GM12864 (cell line): Measurements from ENCODE around the gene CLSTN3.
A peak's percentile ranks its signal among the peaks of the same experiment; 100 is the strongest.

Experiments
- DNase-seq: peaks from one replicate; pipeline ENCODE4 v3.0.0-alpha.2; 2011; ENCODE audit warnings: low read depth
- H3K4me3 ChIP-seq: 2 replicates; pipeline ENCODE4 v1.5.1; 2011; ENCODE audit warnings: mild to moderate bottlenecking, low read depth, low read length, control low read depth
- CTCF ChIP-seq: IDR thresholded peaks from 2 replicates; pipeline ENCODE4 v1.5.1; 2011; ENCODE audit warnings: low read depth, mild to moderate bottlenecking, moderate library complexity, low read length, control low read depth, inconsistent platforms; ENCODE audit errors: missing control alignments

CLSTN3 gene

GRCh38 chr12:7125632-7126227 lies 4.4 kb upstream of the CLSTN3 start:
- no peak overlapping the region for H3K4me3 ChIP-seq
- DNase-seq = no peak
- TF ChIP-seq CTCF = no peak

- no peak overlapping the region for H3K4me3 ChIP-seq
- no peak for TF ChIP-seq CTCF
- no peak for DNase-seq
Observed at GRCh38 chr12:7127916-7128626, 2.1 kb upstream of the CLSTN3 start.

GRCh38 chr12:7128681-7129286 lies 1.4 kb upstream of the CLSTN3 start, which contains the start of gene RBP5:
Gene RBP5 (minus strand): TSS chr12:7128889. CDS start chr12:7128775, 114 bp downstream.
- no peak for TF ChIP-seq CTCF
- peak within 1 kb of the TSS; percentile 67 for H3K4me3 ChIP-seq
- DNase-seq = no peak

GRCh38 chr12:7129287-7129871 lies 792 bp upstream of the CLSTN3 start:
- TF ChIP-seq CTCF = no peak

GRCh38 chr12:7130701-7131501 lies 730 bp downstream of the CLSTN3 start:
- peak overlapping the region; percentile 67 for H3K4me3 ChIP-seq
- DNase-seq = no peak
- TF ChIP-seq CTCF = no peak

More at GRCh38 chr12:7129287-7129871, 792 bp upstream of the CLSTN3 start:
- no peak for DNase-seq
- H3K4me3 ChIP-seq = peak overlapping the region; percentile 67

GRCh38 chr12:7131502-7131866 lies 1.3 kb downstream of the CLSTN3 start:
- no peak for DNase-seq
- TF ChIP-seq CTCF = no peak
- H3K4me3 ChIP-seq = peak overlapping the region; percentile 67
